ENCODE data around the gene PPP1R3F. TPM values are rescaled to one million over a fixed set of nuclear protein-coding genes. Genes with fewer than 3 reads are reported as not detected.
A peak's percentile ranks its signal among the peaks of the same experiment; 100 is the strongest.

PPP1R3F gene
- total and polyA plus RNA-seq, 12 donors, result 2.6 to 11.6 (median 6.1) TPM

DNA sequence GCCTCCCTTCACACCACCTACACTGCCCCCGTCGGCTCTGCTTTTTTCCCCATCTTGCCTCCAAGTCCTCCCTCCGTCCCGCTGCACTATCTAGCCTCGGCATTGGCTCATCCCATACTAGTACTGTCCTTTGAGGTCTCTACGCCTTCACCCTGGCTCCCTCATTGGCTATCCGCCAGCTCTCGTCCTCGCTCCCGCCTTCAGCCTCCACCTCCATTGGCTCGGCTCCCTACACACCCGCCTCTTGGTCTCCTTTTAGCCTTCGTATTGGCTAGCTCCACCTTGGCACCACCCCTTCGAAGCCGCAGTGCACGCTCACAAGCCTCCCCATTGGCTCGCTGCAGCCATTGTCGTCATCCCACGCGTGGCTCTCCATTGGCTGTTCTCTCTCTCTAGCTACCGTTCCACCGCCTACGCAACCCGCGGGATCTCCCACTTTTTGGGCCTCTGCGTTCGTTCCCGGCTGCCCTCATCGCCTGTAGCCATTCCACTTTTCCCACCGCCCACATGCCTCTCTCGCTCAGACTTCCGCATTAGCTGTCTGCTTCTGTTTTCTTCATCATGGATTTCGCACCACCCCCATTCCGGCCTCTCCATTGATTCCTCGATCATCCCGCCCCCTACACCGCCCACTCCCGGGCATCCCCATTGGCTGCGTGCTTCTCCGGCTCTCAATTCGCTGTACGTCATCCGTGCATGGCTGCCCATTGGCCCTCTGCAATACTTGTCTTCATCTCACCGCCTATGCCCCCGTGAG, 405 bp upstream of the PPP1R3F start:
- Histone ChIP-seq H3K4me1 (replicated peaks in 1 of 2) (peaks cover 0 to 17% of the 10 kb centered on the region in 2 donors), H3K9me3 (replicated peaks in 1 of 3) (no peaks in the 10 kb centered on the region), H3K36me3 (replicated peaks in 1 of 2) (no peaks in the 10 kb centered on the region), H3K27me3 (no peaks in the 10 kb centered on the region), H3K27ac (peak overlapping the region; percentile 84 to 99 (median 93)), H3K4me3 (peak overlapping the region in 2 of 4 donors; percentile 23 to 80)
- intact Hi-C loops (cut with DNase I), result no loop called here
- TF ChIP-seq POLR2A (IDR thresholded peaks at IDR 0.05), result peak; percentile 63 to 79
- TF ChIP-seq, protein P1, sequence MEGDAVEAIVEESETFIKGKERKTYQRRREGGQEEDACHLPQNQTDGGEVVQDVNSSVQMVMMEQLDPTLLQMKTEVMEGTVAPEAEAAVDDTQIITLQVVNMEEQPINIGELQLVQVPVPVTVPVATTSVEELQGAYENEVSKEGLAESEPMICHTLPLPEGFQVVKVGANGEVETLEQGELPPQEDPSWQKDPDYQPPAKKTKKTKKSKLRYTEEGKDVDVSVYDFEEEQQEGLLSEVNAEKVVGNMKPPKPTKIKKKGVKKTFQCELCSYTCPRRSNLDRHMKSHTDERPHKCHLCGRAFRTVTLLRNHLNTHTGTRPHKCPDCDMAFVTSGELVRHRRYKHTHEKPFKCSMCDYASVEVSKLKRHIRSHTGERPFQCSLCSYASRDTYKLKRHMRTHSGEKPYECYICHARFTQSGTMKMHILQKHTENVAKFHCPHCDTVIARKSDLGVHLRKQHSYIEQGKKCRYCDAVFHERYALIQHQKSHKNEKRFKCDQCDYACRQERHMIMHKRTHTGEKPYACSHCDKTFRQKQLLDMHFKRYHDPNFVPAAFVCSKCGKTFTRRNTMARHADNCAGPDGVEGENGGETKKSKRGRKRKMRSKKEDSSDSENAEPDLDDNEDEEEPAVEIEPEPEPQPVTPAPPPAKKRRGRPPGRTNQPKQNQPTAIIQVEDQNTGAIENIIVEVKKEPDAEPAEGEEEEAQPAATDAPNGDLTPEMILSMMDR (IDR thresholded peaks at IDR 0.05), result no peak
- peak; percentile 95 to 99 (median 98) for DNase-seq
- WGBS, 4 donors, result 0 to 48% (median 22%) methylated on average over 33 to 45 of the region's 45 CpGs

DNA sequence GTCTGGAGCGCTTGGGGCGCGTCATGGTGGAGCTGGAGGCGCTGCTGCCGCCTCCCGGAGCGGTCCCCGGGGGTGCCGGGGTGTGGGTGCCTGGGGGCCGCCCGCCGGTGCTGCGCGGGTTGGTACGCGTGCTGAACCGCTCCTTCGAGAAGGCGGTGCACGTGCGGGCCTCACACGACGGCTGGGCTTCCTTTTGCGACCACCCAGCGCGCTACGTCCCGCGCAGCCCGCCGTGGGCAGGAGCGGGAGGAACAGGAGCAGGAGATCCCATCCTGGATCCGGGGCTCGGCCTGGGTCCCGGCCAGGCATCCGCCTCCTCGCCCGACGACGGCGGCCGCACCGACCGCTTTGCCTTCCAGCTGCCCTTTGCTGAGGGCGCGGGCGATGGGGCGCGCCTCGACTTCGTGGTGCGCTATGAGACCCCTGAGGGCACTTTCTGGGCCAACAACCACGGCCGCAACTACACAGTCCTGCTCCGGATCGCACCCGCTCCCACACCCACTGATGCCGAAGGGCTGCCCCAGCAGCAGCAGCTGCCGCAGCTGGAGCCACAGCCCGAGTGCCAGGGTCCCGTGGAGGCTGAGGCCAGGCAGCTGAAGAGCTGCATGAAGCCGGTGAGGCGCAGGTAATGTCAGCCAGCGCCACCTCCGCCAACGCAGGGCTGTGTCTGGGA, 792 bp downstream of the PPP1R3F start:
- Histone ChIP-seq H3K9me3 (replicated peaks in 1 of 3) (no peaks in the 10 kb centered on the region), H3K27ac (peak overlapping the region; percentile 13 to 99 (median 93)), H3K27me3 (no peaks in the 10 kb centered on the region), H3K4me1 (replicated peaks in 1 of 2) (peaks cover 0 to 17% of the 10 kb centered on the region in 2 donors), H3K36me3 (replicated peaks in 1 of 2) (no peaks in the 10 kb centered on the region), H3K4me3 (peak overlapping the region in 2 of 4 donors; percentile 59 to 80)
- TF ChIP-seq POLR2A (IDR thresholded peaks at IDR 0.05), result no peak
- TF ChIP-seq, protein P1 (IDR thresholded peaks at IDR 0.05), result no peak
- intact Hi-C loops (cut with DNase I), result no loop called here
- WGBS, 4 donors, result 47 to 87% (median 70%) methylated on average over 3 to 66 of the region's 66 CpGs
- peak in 2 of 7 donors; percentile 14 to 29 for DNase-seq

DNA sequence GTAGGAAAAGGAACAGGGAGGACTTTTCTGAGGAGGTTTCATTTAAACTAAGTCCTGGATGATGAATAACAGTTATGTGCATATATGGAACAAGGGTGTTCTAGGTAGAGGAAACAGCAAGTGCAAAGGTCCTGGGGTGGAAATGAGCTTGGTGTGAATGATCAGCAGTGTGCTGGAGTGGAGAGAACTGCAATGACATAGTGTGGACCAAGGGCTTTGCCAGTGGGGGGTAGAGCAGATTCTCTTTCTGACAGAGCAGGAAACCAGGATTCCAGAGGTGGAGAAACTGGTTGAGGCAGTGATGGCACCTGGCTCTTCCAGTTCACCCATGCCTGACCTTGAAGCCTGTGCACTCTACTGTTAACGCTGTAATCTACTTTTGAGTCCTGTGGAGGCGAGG, 1.7 kb downstream of the PPP1R3F start:
- peak in 1 of 7 donors; percentile 2 for DNase-seq
- intact Hi-C loops (cut with DNase I), result no loop called here
- TF ChIP-seq, protein P1 (IDR thresholded peaks at IDR 0.05), result no peak
- TF ChIP-seq POLR2A (IDR thresholded peaks at IDR 0.05), result no peak
- Histone ChIP-seq H3K27me3 (no peaks in the 10 kb centered on the region), H3K4me3 (peak overlapping the region in 1 of 4 donors; percentile 80), H3K36me3 (replicated peaks in 1 of 2) (no peaks in the 10 kb centered on the region), H3K4me1 (replicated peaks in 1 of 2) (peaks cover 0 to 17% of the 10 kb centered on the region in 2 donors), H3K9me3 (replicated peaks in 1 of 3) (no peaks in the 10 kb centered on the region), H3K27ac (peak overlapping the region in 1 of 5 donors; percentile 93)
- WGBS, 4 donors, result 54 to 80% (median 72%) methylated on average over 2 of the region's 2 CpGs

DNA sequence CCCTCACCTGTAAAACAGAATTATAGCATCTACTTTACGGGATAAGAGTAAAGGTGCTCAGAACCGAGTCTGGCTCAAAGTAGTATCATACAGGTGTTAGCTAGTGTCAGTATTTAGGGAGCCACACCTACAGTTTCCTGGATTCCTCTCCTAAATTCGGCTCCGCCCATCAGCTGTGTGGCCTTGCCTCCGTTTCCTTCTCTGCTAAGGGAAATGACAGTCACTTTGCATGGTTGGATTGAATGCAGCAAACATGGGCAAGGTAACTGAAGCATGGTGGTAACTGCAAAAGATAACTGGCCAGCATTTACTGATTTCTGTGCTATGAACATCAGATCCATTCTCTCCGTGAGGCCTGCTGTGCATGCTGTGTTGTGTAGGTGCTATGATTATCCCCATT, 2.8 kb downstream of the PPP1R3F start:
- Histone ChIP-seq H3K27ac (no peak overlapping the region), H3K36me3 (replicated peaks in 1 of 2) (no peaks in the 10 kb centered on the region), H3K27me3 (no peaks in the 10 kb centered on the region), H3K4me3 (no peak overlapping the region), H3K4me1 (replicated peaks in 1 of 2) (peaks cover 0 to 17% of the 10 kb centered on the region in 2 donors), H3K9me3 (replicated peaks in 1 of 3) (no peaks in the 10 kb centered on the region)
- DNase-seq, result no peak
- intact Hi-C loops (cut with DNase I), result no loop called here
- TF ChIP-seq, protein P1 (IDR thresholded peaks at IDR 0.05), result no peak
- TF ChIP-seq POLR2A (IDR thresholded peaks at IDR 0.05), result no peak
- 50 to 64% (median 58%) methylated on average over 2 to 6 of the region's 6 CpGs for WGBS, 4 donors
